NCI-H69 (cell line): ENCODE results near the gene BSX.

ENCODE experiments used
- DNase-seq: peaks from one replicate; lab custom pipeline; 2025; lab: John Stamatoyannopoulos, UW

The BSX gene

DNA sequence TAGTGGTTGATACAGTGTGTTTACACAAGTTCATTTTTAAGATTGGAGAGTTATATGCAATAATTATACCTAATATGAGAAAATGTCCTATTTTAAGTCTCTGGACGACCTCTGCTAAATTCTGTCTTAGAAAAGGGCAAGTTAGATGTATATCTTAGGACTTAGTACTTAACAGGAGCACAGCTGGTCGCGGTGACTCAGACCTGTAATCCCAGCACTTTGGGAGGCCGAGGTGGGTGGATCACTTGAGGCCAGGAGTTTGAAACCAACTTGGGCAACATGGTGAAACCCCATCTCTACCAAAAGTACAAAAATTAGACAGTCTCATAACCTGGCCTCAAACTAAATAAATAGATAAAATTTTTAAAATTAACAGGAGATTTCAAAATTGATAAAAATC, 27.2 kb downstream of the BSX start:
- DNase-seq, result no peak

DNA sequence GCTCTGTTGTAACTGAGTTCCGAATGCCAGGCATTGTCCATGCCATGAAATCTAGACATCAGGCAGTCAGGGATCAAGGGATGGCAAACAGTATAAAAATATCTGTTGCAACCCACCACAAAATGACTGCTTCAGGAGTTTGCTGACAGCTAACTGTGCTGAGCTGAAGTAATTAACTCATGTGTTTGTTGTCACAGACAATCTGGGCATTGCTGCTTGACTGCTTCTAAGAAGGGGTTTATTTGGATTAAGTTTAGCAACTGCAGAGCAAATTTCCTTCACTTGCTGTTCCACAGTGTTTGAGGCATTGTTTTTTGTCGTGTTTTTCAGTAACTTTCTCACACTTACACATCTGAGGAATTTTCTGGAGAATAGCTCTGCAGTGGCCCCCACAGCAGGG, 30.4 kb downstream of the BSX start:
- peak; percentile 7 for DNase-seq

DNA sequence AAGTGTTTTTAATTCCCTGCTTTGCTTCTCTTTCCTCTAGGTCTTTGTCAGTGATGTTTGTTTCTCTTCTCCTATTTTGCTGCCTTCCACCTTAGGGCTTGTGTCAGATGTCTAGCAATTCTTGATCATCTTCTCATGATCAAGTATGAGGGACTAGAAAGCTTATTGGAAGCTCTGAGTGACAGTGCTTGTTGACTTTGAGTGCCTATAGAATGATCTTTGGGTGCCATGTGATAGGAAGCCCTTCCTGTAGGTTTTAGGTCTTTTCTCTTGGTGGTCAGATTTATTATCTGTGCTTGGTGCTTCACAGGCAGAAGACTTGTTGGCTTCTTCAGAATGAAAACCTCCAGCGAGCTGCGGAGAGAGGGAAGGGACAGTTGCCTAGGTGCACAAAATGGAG, 43.1 kb downstream of the BSX start:
- no peak for DNase-seq

DNA sequence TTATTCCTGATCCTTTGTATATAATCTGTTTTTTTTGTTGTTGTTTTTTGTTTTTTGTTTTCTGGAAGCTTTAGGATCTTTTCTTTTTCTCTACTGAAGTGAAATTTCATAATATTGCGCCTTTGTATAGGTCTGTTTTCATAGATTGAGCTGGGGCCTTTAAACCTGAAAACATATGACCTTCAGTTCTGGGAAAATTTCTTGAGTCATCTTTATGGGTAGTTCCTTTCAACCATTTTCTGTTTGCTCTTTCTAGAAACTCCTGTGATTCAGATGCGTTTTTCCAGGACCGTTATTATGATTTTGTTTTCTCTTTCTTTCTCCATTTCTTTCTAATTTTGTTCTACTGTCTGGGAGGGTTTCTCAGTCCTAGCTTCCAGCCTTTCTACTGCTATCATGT, 43.7 kb downstream of the BSX start:
- DNase-seq, result no peak

DNA sequence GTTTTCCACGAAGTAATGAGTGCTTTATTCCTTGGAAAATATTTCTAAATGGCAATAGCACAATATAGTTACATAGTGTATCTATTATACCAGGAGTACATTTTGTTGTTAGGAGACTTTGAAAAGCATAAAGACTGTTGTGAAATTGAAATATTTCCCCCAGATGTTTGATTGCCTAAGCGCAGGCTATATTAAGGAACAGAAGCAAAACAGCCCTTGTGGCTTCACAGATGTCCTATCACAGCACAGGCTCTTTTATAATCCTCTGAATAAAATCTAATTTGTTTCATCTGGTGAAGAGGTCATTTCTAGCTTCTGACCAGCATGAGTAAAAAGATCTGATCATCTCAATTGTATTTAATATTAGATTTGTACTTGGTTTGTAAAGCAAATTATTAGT, 48.2 kb downstream of the BSX start:
- no peak for DNase-seq

DNA sequence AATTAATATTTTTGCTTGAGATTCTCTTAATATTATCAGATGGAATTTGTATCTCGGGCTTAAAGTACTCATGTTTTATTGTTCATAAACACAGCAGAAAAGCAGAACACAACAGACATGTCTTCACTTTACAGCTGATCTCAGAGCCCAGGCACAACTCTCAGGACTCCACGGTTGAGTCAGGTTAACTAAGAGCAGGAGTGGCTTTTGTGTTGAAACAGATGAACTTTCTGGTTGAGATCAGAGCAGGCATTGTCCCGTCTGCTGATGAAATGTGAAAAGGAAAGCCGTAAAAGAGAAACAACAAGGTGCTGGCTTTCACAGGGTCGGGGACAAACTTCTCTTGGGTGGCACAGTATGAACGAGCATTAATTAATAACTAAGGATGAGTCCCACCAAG, 50.1 kb downstream of the BSX start:
- DNase-seq, result no peak
